ENCODE data around the gene ACMSD. TPM values are rescaled to one million over a fixed set of nuclear protein-coding genes. Genes with fewer than 3 reads are reported as not detected.
"Not testable (repeated sequence)": the region's sequence is repeated elsewhere in the genome, so short reads cannot be mapped to it uniquely, and the experiment has no call there.

ACMSD gene
- total RNA-seq, 4 donors from 2014 or later = not detected

GRCh38 chr2:134799936-134800335 is 38.5 kb upstream of the ACMSD start:
- Histone ChIP-seq H3K4me1 (no peaks in the 10 kb centered on the region), H3K36me3 (no peaks in the 10 kb centered on the region), H3K9me3 (peaks cover 0 to 18% (median 0%) of the 10 kb centered on the region in 4 donors), H3K27ac (no peak overlapping the region), H3K27me3 (no peaks in the 10 kb centered on the region), H3K4me3 (no peak overlapping the region)
- no peak for DNase-seq (ENCODE audit: low spot score in 2 of 2)
- 70 to 79% methylated on average over 3 of the region's 3 CpGs for WGBS, 2 donors
- TF ChIP-seq EP300 (IDR thresholded peaks at IDR 0.05) (no peak), POLR2A (IDR thresholded peaks at IDR 0.05) (no peak), CTCF (IDR thresholded peaks at IDR 0.05) (no peak)

- TF ChIP-seq POLR2A (IDR thresholded peaks at IDR 0.05) (no peak), CTCF (IDR thresholded peaks at IDR 0.05) (no peak), EP300 (IDR thresholded peaks at IDR 0.05) (no peak)
- no peaks in the 10 kb centered on the region for H3K36me3 ChIP-seq
- DNase-seq (ENCODE audit: low spot score in 2 of 2) = no peak
- H3K4me1 ChIP-seq = no peaks in the 10 kb centered on the region
- no peak overlapping the region for H3K4me3 ChIP-seq
- H3K9me3 ChIP-seq = peaks cover 0 to 18% (median 0%) of the 10 kb centered on the region in 4 donors
- no peaks in the 10 kb centered on the region for H3K27me3 ChIP-seq
- H3K27ac ChIP-seq = no peak overlapping the region
- 61 to 80% methylated on average over 2 of the region's 2 CpGs for WGBS, 2 donors
These were observed 38.1 kb upstream of the ACMSD start for GRCh38 chr2:134800341-134800740.

GRCh38 chr2:134803609-134804405 is 34.6 kb upstream of the ACMSD start:
- H3K9me3 ChIP-seq = peaks cover 0 to 21% (median 0%) of the 10 kb centered on the region in 4 donors
- 58 to 72% methylated on average over 13 of the region's 13 CpGs for WGBS, 2 donors
- H3K27me3 ChIP-seq; H3K4me1 ChIP-seq; H3K27ac ChIP-seq; H3K36me3 ChIP-seq; DNase-seq (ENCODE audit: low spot score in 2 of 2); H3K4me3 ChIP-seq: not testable (repeated sequence)

DNA sequence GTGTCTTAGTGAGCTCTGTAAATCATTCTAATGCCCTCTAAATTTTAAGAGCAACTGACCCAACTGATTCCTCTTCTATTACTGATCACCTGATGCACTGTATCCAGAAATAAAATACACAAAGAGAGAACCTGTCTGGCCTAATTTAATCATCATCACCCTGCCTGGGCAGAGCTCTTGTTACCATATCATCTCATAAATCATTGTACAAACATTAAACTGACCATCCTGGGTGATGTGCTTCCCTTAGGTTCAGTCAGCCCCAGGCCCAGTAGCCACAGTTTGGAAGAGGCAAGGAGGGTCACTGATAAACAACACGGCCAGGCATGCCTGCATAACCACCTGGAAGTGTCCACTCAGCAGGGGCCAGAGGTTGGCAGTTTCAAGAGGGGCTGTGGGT is 22.7 kb upstream of the ACMSD start:
- no peaks in the 10 kb centered on the region for H3K4me1 ChIP-seq
- no peaks in the 10 kb centered on the region for H3K36me3 ChIP-seq
- no peak for TF ChIP-seq CTCF (IDR thresholded peaks at IDR 0.05)
- TF ChIP-seq EP300 (IDR thresholded peaks at IDR 0.05) = no peak
- TF ChIP-seq POLR2A (IDR thresholded peaks at IDR 0.05) = no peak
- H3K9me3 ChIP-seq = peaks cover 0 to 25% (median 2%) of the 10 kb centered on the region in 4 donors
- no peak overlapping the region for H3K4me3 ChIP-seq
- H3K27me3 ChIP-seq = no peaks in the 10 kb centered on the region
- WGBS, 2 donors = 43 to 60% methylated on average over 1 of the region's 1 CpG
- DNase-seq (ENCODE audit: low spot score in 2 of 2) = no peak
- no peak overlapping the region for H3K27ac ChIP-seq

- DNase-seq (ENCODE audit: low spot score in 2 of 2) = no peak
- WGBS, 2 donors = 86 to 92% methylated on average over 5 of the region's 5 CpGs
- Histone ChIP-seq H3K9me3 (peaks cover 0 to 4% (median 0%) of the 10 kb centered on the region in 4 donors), H3K36me3 (no peaks in the 10 kb centered on the region), H3K4me1 (no peaks in the 10 kb centered on the region), H3K4me3 (no peak overlapping the region), H3K27me3 (no peaks in the 10 kb centered on the region), H3K27ac (no peak overlapping the region)
- TF ChIP-seq CTCF (IDR thresholded peaks at IDR 0.05) (no peak), EP300 (IDR thresholded peaks at IDR 0.05) (no peak), POLR2A (IDR thresholded peaks at IDR 0.05) (no peak)
These were observed 20.1 kb upstream of the ACMSD start for GRCh38 chr2:134818321-134818720.

Measured in tibial nerve (tissue), 4 donors.